B cell (primary cell): ENCODE data around the gene ZNF579. TPM values are rescaled to one million over a fixed set of nuclear protein-coding genes. Genes with fewer than 3 reads are reported as not detected.

Source experiments
- ATAC-seq: fragments of 200-7000 bp; cut with Tn5 transposase; one replicate; pipeline ENCODE4 v1.10.0; 2021; ENCODE audit warnings: low read depth, mild to moderate bottlenecking, moderate number of reproducible peaks, moderate library complexity
- CTCF ChIA-PET: fragments of 350-600 bp; sonication (Branson Sonifier 250); formaldehyde crosslinking; loops from one replicate; lab custom pipeline; 2021; ENCODE audit warnings: antibody characterized with exemption, inconsistent platforms; lab: Charles Lee
- POLR2A ChIA-PET: fragments of 350-600 bp; sonication (Branson Sonifier 250); formaldehyde crosslinking; loops from one replicate; lab custom pipeline; 2021; ENCODE audit warnings: antibody characterized with exemption; lab: Charles Lee
- DNase-seq: peaks from one replicate; pipeline ENCODE4 v3.0.0; 2013
- H2AFZ ChIP-seq: 2 replicates; pipeline ENCODE4 v1.6.1; 2012; ENCODE audit warnings: mild to moderate bottlenecking, low read depth, low read length; ENCODE audit not compliant: insufficient read depth, poor library complexity, severe bottlenecking
- H3K27ac ChIP-seq, 2 donors: 1 replicate in 1 of 2; 2 replicates in 1 of 2; pipeline ENCODE4 v1.5.1; 2012 to 2013; ENCODE audit warnings: low read length in 2 of 2, mild to moderate bottlenecking in 2 of 2, moderate library complexity in 1 of 2
- H3K27me3 ChIP-seq, 4 experiments: fragments of 200-600 bp in 1 of 4; sonication (generic) in 1 of 4; replicated peaks in 1 of 4; 1 replicate in 2 of 4; 2 replicates in 2 of 4; pipeline versions ENCODE4 v1.6.1 to v1.7.0; 2013 to 2016; ENCODE audit warnings: low read length in 3 of 4, mild to moderate bottlenecking in 2 of 4, mixed read lengths in 1 of 4, moderate library complexity in 1 of 4; ENCODE audit not compliant: insufficient read depth in 4 of 4, control insufficient read depth in 3 of 4; ENCODE audit errors: control extremely low read depth in 1 of 4
- H3K36me3 ChIP-seq, 2 experiments: replicated peaks in 1 of 2; 1 replicate in 1 of 2; 2 replicates in 1 of 2; pipeline versions ENCODE4 v1.6.1 to v1.7.1; 2013; ENCODE audit warnings: low read length in 1 of 2; ENCODE audit not compliant: insufficient read depth in 2 of 2, control insufficient read depth in 1 of 2; ENCODE audit errors: control extremely low read depth in 1 of 2, extremely low read depth in 1 of 2
- H3K4me1 ChIP-seq, 2 donors: fragments of 200-600 bp in 1 of 2; sonication (generic) in 1 of 2; 1 replicate in 1 of 2; 2 replicates in 1 of 2; pipeline versions ENCODE4 v1.5.1 to v1.6.1; 2013 to 2017; ENCODE audit warnings: low read length in 2 of 2; ENCODE audit not compliant: control insufficient read depth in 2 of 2, insufficient read depth in 2 of 2
- H3K4me2 ChIP-seq: replicated peaks from 2 replicates; pipeline ENCODE3; 2012; ENCODE audit warnings: mild to moderate bottlenecking, low read depth, low read length; ENCODE audit not compliant: poor library complexity, severe bottlenecking
- H3K4me3 ChIP-seq, 5 experiments: fragments of 200-600 bp in 1 of 5; sonication (generic) in 1 of 5; 1 replicate in 3 of 5; 2 replicates in 2 of 5; pipeline versions ENCODE4 v1.5.1 to v1.7.0; 2011 to 2016; ENCODE audit warnings: low read length in 4 of 5, mild to moderate bottlenecking in 4 of 5, low read depth in 2 of 5, control low read depth in 1 of 5, moderate library complexity in 1 of 5; ENCODE audit not compliant: insufficient read depth in 1 of 5; ENCODE audit errors: control extremely low read depth in 1 of 5, extremely low read depth in 1 of 5
- H3K79me2 ChIP-seq: fragments of 200-600 bp; sonication (generic); one replicate; pipeline ENCODE4 v1.6.0; 2016; ENCODE audit warnings: low read length; ENCODE audit not compliant: control insufficient read depth, insufficient read depth
- H3K9ac ChIP-seq: fragments of 200-600 bp; sonication (generic); 2 replicates; pipeline ENCODE4 v1.6.1; 2017; ENCODE audit warnings: mild to moderate bottlenecking, low read length, moderate library complexity
- H3K9me3 ChIP-seq, 3 donors: one replicate each; pipeline versions ENCODE4 v1.6.1 to v1.7.1; 2013; ENCODE audit warnings: low read length in 2 of 3; ENCODE audit not compliant: control insufficient read depth in 2 of 3, insufficient read depth in 1 of 3; ENCODE audit errors: control extremely low read depth in 1 of 3
- H4K20me1 ChIP-seq: 2 replicates; pipeline ENCODE4 v1.6.0; 2012; ENCODE audit warnings: mild to moderate bottlenecking, low read length; ENCODE audit not compliant: insufficient read depth, control insufficient read depth, poor library complexity, severe bottlenecking
- H3K27ac Mint-ChIP-seq: one replicate; pipeline ENCODE4 v1.8.0; 2021; ENCODE audit warnings: mixed read lengths
- H3K27me3 Mint-ChIP-seq: one replicate; pipeline ENCODE4 v1.8.0; 2021; ENCODE audit warnings: mixed read lengths
- H3K4me1 Mint-ChIP-seq: one replicate; pipeline ENCODE4 v1.8.0; 2021; ENCODE audit warnings: mixed read lengths
- H3K4me3 Mint-ChIP-seq: one replicate; pipeline ENCODE4 v1.8.0; 2021; ENCODE audit warnings: mixed read lengths
- H3K9me3 Mint-ChIP-seq: one replicate; pipeline ENCODE4 v1.8.0; 2022; ENCODE audit warnings: mixed read lengths; ENCODE audit not compliant: insufficient read depth
- EZH2 ChIP-seq: IDR thresholded peaks from 2 replicates; pipeline ENCODE4 v1.6.1; 2012; ENCODE audit warnings: borderline replicate concordance, low read depth, mild to moderate bottlenecking, moderate library complexity, low read length; ENCODE audit not compliant: insufficient read depth, poor library complexity, severe bottlenecking
- WGBS: methylation state at CpG from one replicate; pipeline ENCODE4 v1.1.5; 2013; ENCODE audit warnings: missing lambda C conversion rate; ENCODE audit not compliant: insufficient coverage; 5-methylcytosine and 5-hydroxymethylcytosine counted together
- intact Hi-C: fragments of 100-400 bp; cut with micrococcal nuclease; formaldehyde crosslinking; loops from one replicate; pipeline ENCODE4 v1.10.0; 2022
- polyA plus RNA-seq: library from polyadenylated mRNA; depleted of rRNA; stranded (reverse); fragments of >200 nt; gene quantifications from 2 replicates; pipeline ENCODE4 v1.2.3, GENCODE V29; 2012
- total RNA-seq, 2 donors: library from RNA; stranded (reverse); fragments of 120-200 nt in 1 of 2; gene quantifications; 1 replicate in 1 of 2; 2 replicates in 1 of 2; pipeline versions ENCODE4 v1.2.3 to v1.2.4, GENCODE V29; 2013 to 2022
- TF ChIP-seq, protein P1 (sequence below): fragments of 200-600 bp; IDR thresholded peaks from one replicate; pipeline ENCODE4 v1.8.0; 2022; ENCODE audit warnings: antibody characterized with exemption, mild to moderate bottlenecking

Gene ZNF579
- total and polyA plus RNA-seq, 2 donors (not counting 1 experiment from before 2014, with no cell fraction given) = 3.7 to 10.3 TPM

DNA sequence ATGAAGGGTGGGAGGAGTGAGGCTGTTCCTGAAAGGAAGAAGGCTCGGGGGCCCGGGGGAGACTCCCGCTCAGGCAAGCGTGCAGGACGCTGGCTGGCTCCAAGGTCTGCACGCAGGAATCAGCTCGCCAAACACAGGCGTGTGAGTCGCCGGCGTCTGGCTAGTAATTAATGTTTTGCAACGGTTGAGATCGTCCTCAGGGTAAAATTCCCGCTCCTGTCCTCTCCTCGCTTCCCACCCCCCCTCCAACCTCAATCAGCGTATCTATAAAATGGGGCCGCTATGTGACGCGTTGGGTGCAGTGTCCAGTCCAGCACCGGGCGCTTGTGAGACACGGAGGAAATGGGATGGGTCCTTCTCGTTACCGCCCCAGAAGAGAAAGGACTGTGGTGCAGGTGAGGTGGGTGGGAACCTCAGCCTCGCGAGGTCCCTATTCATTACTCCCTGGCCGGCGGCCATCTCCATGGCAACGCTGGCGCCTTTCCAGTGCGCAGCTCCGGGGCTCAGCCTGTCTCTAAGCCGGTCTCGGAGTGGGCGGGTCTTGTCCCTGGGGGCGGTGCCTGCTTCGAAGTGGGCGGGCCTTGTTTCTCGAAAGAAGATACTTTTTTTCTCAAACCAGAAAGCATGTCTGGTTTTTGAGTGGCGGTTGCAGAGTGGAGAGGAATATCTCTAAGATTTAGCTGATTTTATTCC is 6.5 kb upstream of the ZNF579 start:
- WGBS = 1% methylated on average over 23 of the region's 40 CpGs
- ChIA-PET CTCF (interaction anchor here (1.2 to 1.6 kb wide), 4 partner anchors 19 to 83 kb away, joined by 3 to 5 read pairs (median 4); no protein-coding TSS in a partner anchor), POLR2A (interaction anchor here (1.1 kb wide), 1 partner anchor 12 kb away, joined by 12 read pairs; the partner anchor contains the start of genes FIZ1 and ZNF524)
- Histone ChIP-seq H3K9me3 (no peaks in the 10 kb centered on the region), H3K27me3 (no peaks in the 10 kb centered on the region), H4K20me1 (no peaks in the 10 kb centered on the region), H2AFZ (peak overlapping the region; percentile 70), H3K36me3 (no peaks in the 10 kb centered on the region), H3K4me2 (peak overlapping the region; percentile 79), H3K79me2 (no peaks in the 10 kb centered on the region), H3K27ac (no peak overlapping the region), H3K4me1 (peaks cover 24 to 27% of the 10 kb centered on the region in 2 donors), H3K9ac (peak overlapping the region; percentile 54), H3K4me3 (peak overlapping the region; percentile 33 to 59 (median 41))
- H3K4me1 Mint-ChIP-seq = peaks cover 26% of the 10 kb centered on the region
- no peaks in the 10 kb centered on the region for H3K27me3 Mint-ChIP-seq
- intact Hi-C loops = loop anchor here (1.0 to 2.0 kb wide), 3 partner anchors 12 to 37 kb away; partner anchors contain the start of genes FIZ1, ZNF784 and ZNF865
- no peaks in the 10 kb centered on the region for H3K9me3 Mint-ChIP-seq
- peak overlapping the region; percentile 90 for H3K4me3 Mint-ChIP-seq
- TF ChIP-seq, protein P1, sequence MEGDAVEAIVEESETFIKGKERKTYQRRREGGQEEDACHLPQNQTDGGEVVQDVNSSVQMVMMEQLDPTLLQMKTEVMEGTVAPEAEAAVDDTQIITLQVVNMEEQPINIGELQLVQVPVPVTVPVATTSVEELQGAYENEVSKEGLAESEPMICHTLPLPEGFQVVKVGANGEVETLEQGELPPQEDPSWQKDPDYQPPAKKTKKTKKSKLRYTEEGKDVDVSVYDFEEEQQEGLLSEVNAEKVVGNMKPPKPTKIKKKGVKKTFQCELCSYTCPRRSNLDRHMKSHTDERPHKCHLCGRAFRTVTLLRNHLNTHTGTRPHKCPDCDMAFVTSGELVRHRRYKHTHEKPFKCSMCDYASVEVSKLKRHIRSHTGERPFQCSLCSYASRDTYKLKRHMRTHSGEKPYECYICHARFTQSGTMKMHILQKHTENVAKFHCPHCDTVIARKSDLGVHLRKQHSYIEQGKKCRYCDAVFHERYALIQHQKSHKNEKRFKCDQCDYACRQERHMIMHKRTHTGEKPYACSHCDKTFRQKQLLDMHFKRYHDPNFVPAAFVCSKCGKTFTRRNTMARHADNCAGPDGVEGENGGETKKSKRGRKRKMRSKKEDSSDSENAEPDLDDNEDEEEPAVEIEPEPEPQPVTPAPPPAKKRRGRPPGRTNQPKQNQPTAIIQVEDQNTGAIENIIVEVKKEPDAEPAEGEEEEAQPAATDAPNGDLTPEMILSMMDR = no peak
- TF ChIP-seq EZH2 = no peak
- H3K27ac Mint-ChIP-seq = peak overlapping the region; percentile 84
- peak; percentile 93 for DNase-seq
- peak; percentile 94 for ATAC-seq
